GM19099 (cell line): ENCODE data around the gene STARD13.

ENCODE experiments used
- POLR2A ChIP-seq: IDR thresholded peaks from 3 replicates; pipeline ENCODE4 v1.6.1; 2011; ENCODE audit warnings: low read depth; ENCODE audit not compliant: insufficient read length; ENCODE audit errors: extremely low read depth

STARD13 gene

DNA sequence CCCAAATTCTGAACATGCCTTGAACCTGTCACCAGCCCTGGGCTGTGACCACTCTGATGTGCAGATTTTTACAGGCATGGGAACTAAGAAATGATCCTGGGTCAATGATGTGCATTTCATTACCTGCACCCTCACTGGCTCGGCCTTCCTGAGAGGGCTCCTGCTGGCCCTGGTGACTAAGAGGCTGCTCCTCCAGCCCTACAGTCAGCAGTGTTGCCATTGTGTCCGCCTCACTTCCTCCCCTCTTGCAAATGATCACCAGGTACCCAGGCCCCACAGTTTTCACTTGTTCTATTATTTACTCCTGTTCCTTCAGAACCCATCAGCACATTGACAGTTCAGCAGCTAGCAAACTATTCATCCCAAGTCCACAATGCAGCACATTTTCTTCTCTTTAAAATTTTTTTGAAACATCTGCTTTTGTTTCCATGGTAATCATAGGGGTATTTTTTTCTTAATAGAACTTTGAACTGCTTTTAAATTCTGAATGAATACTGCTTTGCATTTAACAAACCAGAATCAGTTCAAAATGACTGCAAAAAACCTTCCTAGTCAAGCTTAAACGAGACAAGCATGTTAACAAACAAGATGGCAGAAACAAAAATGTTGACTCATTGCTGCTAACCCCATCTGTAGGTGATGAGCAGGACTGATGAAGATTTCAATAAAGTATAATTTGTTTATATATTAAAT, 29.3 kb downstream of the STARD13 start:
- no peak for TF ChIP-seq POLR2A

DNA sequence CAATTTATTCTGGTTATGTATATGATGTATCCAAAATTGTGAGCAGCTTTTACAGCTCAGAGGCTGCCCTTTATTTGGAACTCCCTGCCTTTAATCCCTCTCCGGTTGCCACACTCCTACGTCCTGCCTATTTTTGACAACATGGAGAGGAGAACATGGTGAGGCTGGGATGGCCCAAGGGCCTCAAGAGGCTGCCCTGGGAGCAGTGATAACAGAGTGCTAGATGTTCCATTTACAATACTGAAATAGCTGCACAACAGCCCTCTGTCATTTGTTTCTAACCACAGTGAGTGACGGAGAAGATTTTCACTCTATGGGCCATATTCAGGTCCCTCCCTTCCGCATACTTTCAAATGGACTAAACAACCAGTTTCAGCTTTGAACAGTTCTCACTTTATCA, 33.4 kb downstream of the STARD13 start:
- no peak for TF ChIP-seq POLR2A

DNA sequence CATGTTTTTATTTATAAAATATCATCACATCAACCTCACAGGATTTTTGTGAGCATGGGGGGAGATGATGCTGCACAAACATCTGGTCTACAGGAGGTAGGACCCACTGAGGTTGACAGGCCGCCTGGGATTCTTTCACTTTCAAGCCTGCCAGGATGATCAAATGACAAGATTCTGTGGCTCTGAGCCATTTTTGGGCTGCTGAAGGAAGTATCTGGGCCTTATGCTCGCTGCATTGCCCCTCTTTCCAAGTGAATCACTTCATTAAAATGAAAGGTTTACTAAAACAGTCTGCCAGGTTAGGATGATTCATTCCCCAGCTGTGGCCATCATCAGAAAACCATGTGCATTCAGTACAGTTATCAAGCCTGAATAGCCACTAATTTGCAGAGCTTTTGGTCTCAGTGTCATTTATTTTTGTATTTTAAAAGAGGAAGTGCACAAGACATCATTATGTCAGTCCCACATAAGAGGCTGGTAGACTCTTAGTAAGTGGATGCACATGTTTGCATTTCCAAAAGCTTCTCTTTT, 34.4 kb downstream of the STARD13 start:
- no peak for TF ChIP-seq POLR2A

DNA sequence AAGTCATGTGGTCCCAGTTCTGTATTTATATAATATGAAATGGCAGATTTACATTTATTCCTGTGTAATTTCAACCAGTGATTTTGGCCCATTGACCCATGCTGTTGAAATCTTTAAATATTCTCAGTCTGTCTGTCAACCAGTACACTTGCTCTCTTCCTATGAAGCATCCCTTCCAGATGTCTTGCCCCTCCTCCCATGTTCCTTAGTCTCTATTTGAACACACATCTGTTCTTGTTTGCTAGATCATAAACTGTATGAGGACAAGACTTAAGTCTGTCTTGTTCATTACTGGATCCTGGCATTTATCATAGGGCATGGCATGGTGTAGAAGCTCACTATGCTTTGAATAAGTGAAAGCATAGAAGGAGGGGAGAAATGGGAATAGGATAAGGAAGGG, 34.9 kb downstream of the STARD13 start:
- TF ChIP-seq POLR2A: no peak

DNA sequence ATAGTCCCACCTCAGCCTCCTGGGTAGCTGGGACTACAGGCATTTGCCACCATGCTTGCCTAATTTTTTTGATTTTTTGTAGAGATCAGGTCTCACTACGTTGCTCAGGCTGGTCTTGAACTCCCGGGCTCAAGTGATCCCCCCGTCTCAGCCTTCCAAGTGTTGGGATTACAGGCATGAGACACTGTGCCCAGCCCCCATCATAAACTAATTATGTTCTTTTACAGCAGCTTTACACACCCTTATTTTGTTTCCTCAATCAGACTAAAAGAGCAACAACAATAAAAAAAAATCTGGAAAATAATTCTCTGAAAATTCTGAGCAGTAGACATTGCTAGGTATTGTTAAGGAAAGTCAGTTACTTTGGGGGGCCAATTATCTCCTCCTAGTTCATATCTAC, 35.7 kb downstream of the STARD13 start:
- no peak for TF ChIP-seq POLR2A

DNA sequence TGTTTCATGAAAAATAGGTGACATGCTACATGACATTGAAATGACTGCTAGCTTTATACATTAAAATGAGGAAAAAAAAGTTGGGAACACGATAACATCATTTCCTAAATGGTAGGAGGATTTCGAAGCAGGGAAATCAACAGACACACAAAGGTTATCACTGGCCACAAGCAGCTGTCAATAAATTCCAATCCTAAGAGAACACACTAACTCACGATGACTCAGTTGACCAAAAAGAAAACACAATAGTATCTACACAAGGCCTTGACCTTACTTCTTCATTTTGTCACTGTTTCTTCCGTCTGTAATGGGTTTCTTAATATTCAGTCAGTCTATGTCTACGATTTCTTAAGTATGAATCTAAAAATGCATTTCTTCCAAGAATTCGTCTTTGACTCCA, 36.5 kb downstream of the STARD13 start:
- TF ChIP-seq POLR2A: no peak

DNA sequence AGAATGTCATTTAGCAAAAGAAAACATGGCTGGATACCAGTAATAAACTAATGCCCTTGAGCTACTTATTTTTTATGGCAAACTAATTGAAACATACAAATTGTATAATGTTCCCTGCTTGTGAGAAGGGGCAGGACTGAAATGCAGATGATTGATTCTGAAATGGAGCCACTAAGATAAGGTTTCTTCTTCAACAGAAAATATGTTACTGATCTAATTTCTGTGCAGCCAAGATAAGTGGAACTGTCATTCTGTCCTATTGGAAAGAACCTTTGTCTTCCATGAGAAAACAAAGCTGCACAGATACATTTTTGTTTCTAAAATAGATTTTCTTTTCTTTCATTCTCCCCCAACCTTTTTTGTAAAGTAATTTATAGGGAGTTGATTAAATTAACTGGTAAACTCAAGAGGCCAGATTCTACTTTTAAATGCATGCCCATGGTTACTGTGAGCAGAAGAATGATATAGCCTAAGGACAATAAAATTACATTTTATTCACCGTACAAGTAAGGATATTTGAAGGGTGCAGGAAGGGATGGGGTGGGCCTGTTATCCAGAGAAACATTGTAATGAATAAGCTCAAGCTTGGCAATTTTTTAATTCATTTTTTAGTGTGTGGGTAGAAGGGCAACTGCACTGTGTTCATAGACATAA, 39.9 kb downstream of the STARD13 start:
- TF ChIP-seq POLR2A: no peak

DNA sequence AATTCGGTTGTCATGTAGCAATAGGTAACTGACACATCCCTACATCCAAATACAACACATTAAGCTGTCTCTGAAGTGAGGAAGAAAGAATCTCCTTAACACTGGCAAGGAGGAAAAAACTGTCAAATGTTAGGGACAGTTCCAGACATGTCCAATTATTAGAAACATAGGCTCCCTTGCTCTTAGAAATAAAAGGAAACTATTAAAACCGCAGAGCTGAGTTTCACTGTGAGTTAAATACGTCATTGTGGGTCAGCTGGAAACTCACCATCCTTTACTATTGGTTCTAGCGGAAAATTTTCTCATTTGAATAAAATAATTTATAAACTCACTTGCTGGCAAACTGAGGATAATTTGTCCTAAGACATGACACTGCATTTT, 40.7 kb downstream of the STARD13 start:
- no peak for TF ChIP-seq POLR2A

DNA sequence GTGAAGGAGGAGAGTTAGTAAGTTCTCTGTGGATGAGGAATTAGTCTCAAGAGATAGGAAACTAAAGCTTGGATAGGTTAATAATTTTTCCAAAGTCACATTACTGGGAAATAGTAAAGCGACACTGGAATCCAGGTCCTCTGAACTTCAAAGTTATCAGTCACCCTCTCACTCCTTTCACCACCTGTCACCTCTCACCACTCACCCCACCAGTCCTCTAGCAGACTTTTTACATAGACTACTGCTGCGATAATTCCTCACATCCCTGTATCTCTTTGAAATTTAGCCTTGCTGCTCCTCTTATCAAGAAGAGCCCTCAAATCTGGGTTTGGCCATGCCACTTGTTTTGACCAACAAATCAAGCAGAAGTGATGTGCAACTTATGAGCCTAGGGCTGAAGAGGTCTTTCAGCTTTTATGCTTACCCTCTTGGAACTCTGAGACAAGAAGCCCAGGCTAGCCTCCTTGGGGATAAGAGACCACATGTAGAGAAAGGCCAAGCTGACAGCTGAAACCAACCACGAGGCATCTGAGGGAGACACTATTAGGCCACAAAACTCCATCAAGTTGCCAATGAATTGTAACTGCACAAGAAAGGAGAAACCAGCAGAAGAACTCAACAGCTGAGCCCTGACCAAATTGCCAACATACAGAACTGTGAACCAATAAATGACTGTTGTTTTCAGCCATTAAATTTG, 41.2 kb downstream of the STARD13 start:
- no peak for TF ChIP-seq POLR2A

DNA sequence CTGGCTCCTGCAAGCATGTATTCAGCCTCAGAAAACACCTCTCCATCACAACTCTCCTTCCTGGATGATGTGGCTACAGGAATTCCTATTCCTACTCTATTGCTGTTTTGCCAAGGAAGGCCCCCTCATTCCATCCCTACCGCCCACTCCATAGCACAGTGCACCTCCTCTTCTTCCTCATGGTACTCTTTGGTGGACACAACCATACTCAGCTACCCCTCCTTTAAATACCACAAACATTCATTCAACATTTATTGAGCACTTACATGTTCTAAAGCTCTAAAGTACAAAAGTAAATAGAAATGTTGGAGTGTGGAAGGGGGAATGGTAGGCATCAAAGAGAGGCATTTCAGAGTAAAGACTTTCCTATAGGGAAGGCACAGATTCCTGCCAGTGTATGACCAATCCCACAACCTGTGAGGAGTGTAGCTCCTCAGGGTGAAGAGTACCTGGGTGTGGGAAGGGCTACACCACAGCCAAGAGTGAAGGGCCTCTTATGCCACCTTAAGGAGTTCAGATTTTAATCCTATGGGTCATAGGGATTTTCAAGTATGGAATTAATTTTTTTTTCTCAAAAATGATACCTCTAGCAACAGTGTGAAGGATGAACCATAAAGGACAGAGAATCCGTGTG, 42.5 kb downstream of the STARD13 start:
- TF ChIP-seq POLR2A: no peak

DNA sequence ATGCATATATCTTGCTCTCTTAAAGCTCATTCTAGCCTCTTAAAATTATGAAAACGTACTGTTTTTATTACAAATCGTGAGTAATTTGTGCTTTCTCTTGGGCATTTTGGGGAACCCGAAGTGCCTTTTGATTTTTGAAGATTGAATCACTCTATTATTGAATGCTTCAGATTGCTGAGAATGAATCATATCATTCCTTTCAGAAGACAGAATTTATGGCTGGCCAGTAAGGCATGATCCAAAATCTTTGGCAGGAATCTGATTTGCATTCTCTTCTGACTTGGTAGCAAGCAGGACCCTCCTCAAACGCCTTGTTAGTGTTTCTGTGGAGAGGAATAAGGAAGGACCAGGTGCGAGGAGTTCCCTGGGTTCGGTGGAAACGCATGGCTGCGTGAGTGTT, 49.5 kb downstream of the STARD13 start:
- no peak for TF ChIP-seq POLR2A

DNA sequence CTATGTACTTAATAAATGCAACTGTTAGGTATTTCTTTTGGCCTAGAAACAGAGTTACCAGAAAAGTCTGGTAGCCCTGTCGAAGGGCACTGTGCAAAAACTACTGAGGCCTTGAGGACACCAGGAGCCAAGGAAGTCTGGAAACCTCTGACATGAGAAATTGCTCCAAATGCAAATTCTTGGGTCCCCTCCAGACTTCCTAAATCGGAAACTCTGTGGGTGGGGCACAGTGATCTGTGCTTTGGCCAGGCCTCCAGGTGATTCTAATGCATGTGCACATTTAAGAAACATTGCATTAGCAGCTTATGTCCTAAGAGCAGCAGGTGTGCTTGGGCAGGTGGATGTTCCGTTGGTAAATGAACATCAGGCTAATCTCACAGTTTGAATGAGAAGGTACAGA, 50.0 kb downstream of the STARD13 start:
- no peak for TF ChIP-seq POLR2A

DNA sequence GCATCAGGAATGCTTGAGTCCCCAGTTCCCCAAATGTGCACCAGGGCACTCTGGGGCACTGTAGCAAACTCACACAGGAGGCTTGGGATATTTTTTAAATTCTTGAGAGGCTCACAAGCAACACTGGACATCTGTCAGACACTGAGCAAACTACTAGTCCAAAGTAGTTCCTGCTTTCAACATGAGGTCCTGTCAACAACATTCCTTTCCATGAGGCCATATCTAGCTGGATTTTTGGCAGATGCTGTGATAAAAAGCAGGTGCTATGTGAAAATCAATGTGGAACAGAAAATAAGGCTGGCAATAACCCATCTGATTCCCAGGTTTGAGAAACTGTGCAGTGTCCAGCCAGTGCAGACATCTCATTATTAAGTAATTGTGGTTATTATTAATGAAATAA, 50.5 kb downstream of the STARD13 start:
- TF ChIP-seq POLR2A: no peak

DNA sequence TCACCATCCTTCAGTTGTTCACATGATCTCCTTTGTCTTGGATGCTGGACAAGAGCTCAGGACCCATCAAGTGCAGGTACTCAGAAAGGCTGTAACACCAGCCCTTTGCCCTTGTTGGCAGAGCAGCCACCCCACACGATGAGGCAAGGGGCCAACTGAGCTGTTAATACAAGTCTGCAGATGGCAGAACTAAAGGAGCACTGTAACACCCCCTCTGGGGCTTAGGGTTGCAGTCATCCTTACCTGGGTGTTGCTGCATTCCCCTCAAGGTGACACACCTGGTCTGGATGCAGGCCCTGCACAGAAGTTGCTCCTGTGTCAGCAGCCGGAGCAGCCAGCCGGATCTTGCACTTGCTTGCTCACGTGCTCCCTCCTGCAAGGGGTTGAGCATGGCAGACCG, 52.0 kb downstream of the STARD13 start:
- no peak for TF ChIP-seq POLR2A

DNA sequence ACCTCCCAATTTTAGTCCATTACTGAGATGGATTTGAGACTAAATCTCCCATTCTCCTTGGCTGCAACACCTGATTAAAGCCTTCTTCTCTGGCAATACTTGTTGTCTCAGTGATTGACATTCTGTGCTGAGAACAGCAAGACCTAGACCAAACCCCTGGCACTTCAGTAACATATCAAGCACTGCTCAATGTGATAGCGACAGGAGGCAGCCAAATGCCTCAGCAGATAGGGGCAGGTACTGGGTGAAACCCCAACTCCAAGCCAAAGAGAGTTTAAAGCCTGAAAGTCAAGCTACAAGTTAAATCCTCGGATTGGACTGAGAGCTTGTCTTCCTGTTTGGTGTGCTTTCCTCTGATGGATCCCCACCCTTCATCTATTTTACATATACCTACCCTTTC, 52.7 kb downstream of the STARD13 start:
- TF ChIP-seq POLR2A: no peak
